OCI-LY3 (cell line): ENCODE data around the gene DBNDD2.

Source experiments
- CTCF ChIP-seq: fragments of 200-600, 300-600 bp; sonication (generic); IDR thresholded peaks from 2 replicates; pipeline ENCODE4 v1.5.1; 2014; ENCODE audit warnings: antibody characterized with exemption, low read length, low read depth
- EZH2phosphoT487 ChIP-seq: fragments of 200-600 bp; shearing (Covaris generic); IDR thresholded peaks from 2 replicates; pipeline ENCODE4 v1.6.1; 2018; ENCODE audit warnings: antibody characterized with exemption, mixed run types, low read depth

GRCh38 chr20:45372241-45372640 lies 35.8 kb upstream of the DBNDD2 start:
- TF ChIP-seq CTCF = no peak
- no peak for TF ChIP-seq EZH2phosphoT487
